Left colon (tissue), 2 donors: ENCODE data around the gene NIN. TPM values are rescaled to one million over a fixed set of nuclear protein-coding genes. Genes with fewer than 3 reads are reported as not detected.

ENCODE experiments used
- ATAC-seq: fragments of 200-7000 bp; cut with Tn5 transposase; one replicate; pipeline ENCODE4 v1.9.1; 2020; ENCODE audit warnings: mild to moderate bottlenecking, moderate library complexity
- DNase-seq, 2 donors: peaks; one replicate each; pipeline ENCODE4 v3.0.0-alpha.2; 2020
- intact Hi-C, 2 donors: fragments of 100-400 bp; cut with DNase I in 1 of 2; cut with micrococcal nuclease in 1 of 2; formaldehyde crosslinking; loops; one replicate each; pipeline versions ENCODE4 v1.11.2 to v1.14.0; 2022; cut with DNase I, micrococcal nuclease
- total RNA-seq, 2 donors: library from RNA; stranded (reverse); fragmentation: NEBNext Ultra II Directional; extraction: Animal tissue kit (Norgen Biotek cat#: 25700); gene quantifications; one replicate each; pipeline ENCODE4 v1.2.1, GENCODE V29; 2021
- donor health status: DM: no; HTN: no; CAD: no.
- donor health status: DM: yes; HTN: yes; CAD: no.

NIN gene
- total RNA-seq, 2 donors from 2014 or later: 21.0 to 24.7 TPM

- ATAC-seq (no peak), DNase-seq (no peak)
- intact Hi-C loops: no loop called here
Observed at GRCh38 chr14:50744231-50744630, 86.7 kb downstream of the NIN start.

DNA sequence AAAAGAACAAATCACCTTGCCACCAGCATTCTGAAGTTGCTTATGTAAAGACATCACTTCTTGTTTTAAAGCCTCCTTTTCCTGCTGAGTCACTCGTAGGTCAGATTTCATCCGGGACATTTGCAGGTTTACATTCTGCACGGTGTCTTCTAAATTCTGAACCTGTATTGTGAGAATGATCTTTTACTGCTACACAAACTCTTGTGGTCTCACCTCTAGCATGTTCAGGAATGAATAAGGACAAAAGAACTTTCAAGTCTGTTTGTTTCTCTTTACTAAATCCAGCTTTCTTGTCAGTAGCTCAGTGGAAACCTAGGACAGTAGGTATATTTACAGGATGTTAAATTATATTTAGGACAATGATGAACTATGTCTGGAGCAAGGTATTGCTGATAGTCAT is 89.4 kb downstream of the NIN start:
- DNase-seq (no peak), ATAC-seq (no peak)
- intact Hi-C loops: no loop called here

GRCh38 chr14:50740856-50741255 is 90.1 kb downstream of the NIN start:
- DNase-seq (no peak), ATAC-seq (no peak)
- intact Hi-C loops: no loop called here

GRCh38 chr14:50739186-50739585 is 91.8 kb downstream of the NIN start:
- DNase-seq (no peak), ATAC-seq (no peak)
- intact Hi-C loops: no loop called here

DNA sequence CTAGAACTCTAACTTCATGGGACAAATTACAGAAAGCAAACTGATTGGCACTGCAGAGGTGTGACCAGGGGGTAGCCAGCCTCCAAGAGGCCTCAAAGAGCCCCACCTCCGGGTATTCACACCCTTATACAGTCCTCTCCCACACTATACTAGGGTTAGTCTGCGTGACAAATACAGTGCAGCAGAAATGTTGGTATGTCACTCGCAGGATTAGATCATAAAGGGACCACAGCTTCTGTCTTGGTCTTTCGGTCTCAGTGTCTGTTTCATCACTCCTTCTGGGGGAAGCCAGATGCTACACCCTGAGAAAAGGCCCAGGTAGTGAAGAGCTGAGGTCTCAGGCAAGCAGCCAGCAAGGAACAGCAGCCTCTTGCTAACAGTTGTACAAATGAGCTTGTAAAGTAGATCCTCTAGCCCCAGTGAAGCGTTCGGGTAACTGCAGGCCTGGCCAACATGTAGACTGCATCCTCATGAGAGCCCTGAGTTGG is 94.0 kb downstream of the NIN start:
- intact Hi-C loops: no loop called here
- DNase-seq (no peak), ATAC-seq (no peak)

DNA sequence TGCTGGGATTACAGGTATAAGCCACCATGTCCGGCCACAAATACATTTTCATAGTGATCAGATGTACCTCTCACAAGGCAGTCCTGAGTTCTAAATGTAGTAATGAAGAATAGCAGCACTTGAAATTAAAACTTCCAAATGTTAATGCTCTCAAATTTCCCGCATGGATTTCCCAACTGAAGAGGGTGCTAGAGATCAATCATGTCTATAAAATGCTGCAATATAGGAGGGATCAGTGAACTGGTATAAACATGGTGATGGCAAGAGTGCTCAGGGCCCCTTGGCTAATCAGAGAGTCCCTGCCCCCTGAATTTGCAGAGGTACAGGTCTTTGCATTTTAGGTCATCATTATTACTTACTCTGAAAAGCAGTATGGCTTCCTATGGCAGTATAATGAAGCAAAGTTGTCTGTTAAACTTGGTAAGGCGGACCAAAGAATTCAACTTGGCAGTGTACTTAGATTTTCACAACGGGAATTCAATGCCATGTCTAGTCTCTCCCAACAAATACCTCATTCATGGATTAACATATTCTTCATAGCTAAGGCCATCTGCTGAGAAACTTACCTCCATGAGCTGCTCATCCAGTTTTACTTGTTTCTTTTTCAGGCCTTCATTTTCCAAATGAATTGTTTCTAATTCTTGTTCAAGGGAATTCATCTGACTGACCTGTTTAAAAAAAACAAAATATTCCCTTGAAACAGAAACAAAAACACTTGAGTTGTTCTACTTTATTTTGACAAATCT is 95.8 kb downstream of the NIN start:
- intact Hi-C loops: no loop called here
- no peak for ATAC-seq
- DNase-seq: no peak

- ATAC-seq: no peak
- no peak for DNase-seq
- intact Hi-C loops: no loop called here
Observed at GRCh38 chr14:50733494-50733893, 97.5 kb downstream of the NIN start.

GRCh38 chr14:50728836-50729235 is 102.1 kb downstream of the NIN start:
- intact Hi-C loops: no loop called here
- no peak for DNase-seq
- no peak for ATAC-seq

DNA sequence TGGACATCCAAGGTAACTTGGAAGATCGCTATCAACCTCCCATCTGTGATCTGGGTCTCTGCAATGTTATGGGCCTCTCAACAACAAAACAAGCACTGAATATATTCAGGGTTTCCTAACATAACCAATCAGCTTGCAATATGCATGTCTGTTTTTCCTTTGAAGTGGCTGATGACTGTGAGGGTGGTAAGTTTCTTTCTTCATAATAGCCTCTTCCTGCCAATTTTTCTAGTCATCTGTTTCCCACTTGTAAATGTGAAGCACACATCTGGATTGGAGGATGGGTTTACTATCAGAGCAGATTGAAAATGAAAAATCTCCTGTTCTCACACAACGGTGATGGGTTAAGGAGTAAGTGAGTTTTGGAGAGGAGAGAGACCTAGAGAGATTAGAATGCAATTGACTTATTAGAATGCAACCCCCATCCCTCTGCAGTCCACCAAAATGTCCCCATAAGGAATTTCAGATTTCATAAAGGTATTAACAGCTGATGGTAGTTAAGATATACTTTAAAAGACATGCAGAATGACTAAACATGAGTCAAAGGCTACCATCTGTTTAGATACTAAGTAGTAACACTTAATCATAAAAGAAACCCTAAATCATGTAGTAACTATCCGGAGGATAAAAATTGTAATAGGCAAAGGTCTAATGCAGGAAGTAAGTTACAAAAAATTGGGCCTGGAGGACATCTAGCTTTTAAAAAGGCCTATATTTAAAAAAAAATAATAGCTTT is 104.4 kb downstream of the NIN start:
- intact Hi-C loops: no loop called here
- DNase-seq (no peak), ATAC-seq (no peak)

- no peak for ATAC-seq
- intact Hi-C loops: no loop called here
Observed at GRCh38 chr14:50725761-50726160, 105.2 kb downstream of the NIN start.

DNA sequence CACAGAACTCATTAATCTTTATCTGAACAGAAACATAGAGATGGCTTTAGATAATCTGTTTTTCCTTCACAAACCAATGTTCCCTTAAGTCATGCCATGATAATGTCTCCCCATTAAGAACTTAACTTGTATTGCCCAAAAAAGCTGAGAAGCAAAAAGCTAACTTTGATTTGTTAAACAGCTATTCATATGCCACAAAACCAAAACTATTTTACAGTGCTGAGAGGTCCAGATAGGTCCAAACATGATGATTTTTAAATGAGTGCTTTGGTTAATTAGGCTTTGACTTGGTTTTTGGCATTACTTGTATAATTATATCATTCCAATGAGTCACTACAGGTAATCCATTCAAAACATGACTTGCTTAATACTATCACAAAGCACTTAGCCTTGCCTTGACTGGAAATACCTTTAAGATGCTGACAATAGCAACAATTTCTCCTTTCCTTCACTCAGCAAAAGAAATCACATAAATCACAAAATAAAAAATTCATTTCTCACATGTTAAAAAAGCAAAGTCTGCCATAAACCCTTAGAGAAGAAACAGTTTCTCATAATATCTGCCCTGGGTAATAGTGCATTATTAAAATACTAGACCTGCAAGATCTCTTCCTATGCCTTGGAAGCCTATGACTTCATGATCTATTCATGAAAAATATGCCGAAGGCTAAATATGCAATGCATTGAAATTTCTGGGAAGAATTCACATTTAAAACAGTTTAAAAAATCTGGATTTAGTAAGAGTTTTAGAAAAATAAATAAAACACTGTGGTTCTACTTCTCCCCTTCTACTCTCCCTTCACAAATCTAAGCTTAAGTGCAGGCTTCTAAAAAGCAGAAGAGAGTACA is 110.8 kb downstream of the NIN start:
- DNase-seq: no peak
- no peak for ATAC-seq
- intact Hi-C loops: no loop called here

More at GRCh38 chr14:50725761-50726160, 105.2 kb downstream of the NIN start:
- no peak for DNase-seq

DNA sequence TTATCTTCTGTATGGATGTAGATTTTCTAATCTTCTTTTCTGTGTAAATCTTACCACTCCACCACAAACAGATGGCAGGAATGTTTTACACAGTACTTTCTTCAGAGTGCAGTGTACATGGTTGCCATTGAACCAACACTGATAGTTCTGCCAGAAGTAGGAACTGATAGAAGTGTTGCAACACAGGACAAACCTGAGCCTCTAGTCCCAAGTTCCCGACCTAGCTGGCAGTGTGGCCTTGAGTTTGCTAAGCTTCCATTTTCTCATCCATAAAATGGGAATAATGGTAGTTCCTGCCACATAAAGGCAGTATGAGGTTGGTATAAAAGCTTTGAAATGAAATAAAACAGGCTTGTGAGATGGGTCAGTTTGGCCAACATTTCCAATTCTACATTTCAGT is 112.0 kb downstream of the NIN start:
- ATAC-seq (no peak), DNase-seq (no peak)
- intact Hi-C loops: no loop called here

- intact Hi-C loops: no loop called here
- DNase-seq: no peak
- no peak for ATAC-seq
Observed at GRCh38 chr14:50717811-50718210, 113.2 kb downstream of the NIN start.

DNA sequence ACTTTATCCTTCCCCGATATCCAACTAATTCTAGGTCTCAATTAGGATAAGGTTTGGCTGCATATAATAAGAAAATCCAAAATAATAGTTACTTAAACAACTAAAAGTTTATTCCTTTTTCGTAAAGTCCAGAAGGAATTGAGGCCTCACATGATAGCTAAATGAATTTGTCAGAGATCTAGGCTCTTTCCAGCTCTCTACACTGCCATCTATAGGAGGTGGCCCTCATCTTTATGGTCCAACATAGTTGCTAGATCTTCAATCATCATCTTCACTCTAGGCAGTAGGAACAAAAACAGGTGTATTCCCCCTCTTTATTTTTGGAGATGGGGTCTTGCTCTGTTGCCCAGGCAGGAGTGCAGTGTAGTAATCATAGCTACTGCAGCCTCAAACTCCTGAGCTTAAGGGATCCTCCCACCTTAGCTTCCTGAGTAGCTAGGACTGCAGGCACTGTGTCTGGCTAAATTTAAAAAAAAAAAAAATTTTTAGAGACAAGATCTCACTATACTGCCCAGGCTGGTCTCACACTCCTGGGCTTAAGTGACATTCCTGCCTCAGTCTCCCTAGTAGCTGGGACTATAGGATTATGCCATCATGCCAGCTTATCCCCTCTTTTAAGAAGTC is 116.4 kb downstream of the NIN start:
- DNase-seq: no peak
- intact Hi-C loops: no loop called here
- ATAC-seq: peak; percentile 70

GRCh38 chr14:50711043-50711442 is 119.9 kb downstream of the NIN start:
- intact Hi-C loops: no loop called here
- ATAC-seq (no peak), DNase-seq (no peak)

- intact Hi-C loops: no loop called here
- no peak for DNase-seq
- no peak for ATAC-seq
Observed at GRCh38 chr14:50705026-50705593, 125.9 kb downstream of the NIN start.

GRCh38 chr14:50704454-50705010 is 126.4 kb downstream of the NIN start:
- no peak for ATAC-seq
- intact Hi-C loops: no loop called here
- no peak for DNase-seq

GRCh38 chr14:50697659-50698290 is 133.2 kb downstream of the NIN start:
- intact Hi-C loops: no loop called here
- DNase-seq: no peak
- no peak for ATAC-seq
